K562 (cell line): Measurements from ENCODE around the gene ABLIM1. TPM values are rescaled to one million over a fixed set of nuclear protein-coding genes. Genes with fewer than 3 reads are reported as not detected.

Experiments used
- ATAC-seq: fragments of 200-7000 bp; cut with Tn5 transposase; 3 replicates; pipeline ENCODE4 v1.9.1; 2020; ENCODE audit warnings: moderate library complexity
- BruUV-seq: library from RNA; stranded (reverse); fragments of 400-500 nt; replicated peaks from 2 replicates; lab custom pipeline; 2021; lab: Mats Ljungman, UMichigan
- CTCF ChIA-PET: fragments of 300-600 bp; formaldehyde crosslinking; extraction: SDS; loops from one replicate; lab custom pipeline; 2021; ENCODE audit warnings: low intra/inter-chr PET ratio; lab: Yijun Ruan, JAX
- POLR2A ChIA-PET: fragments of 300-600, 350-650 bp; sonication (Branson Sonifier 250); formaldehyde crosslinking; extraction: SDS; loops from one replicate; lab custom pipeline; 2021; ENCODE audit warnings: antibody characterized with exemption, inconsistent platforms; lab: Yijun Ruan, JAX
- DNase-seq, 4 experiments: peaks; one replicate each; pipeline versions ENCODE4 v3.0.0 to v3.0.0-alpha.2; 2011 to 2018; ENCODE audit warnings: low spot score in 3 of 4, mixed read lengths in 3 of 4; ENCODE audit errors: extremely low read depth in 1 of 4
- FAIRE-seq: peaks from 2 replicates; lab custom pipeline; 2011; peaks lifted over from hg19 to GRCh38; lab: Jason Lieb, UNC
- H2AFZ ChIP-seq: 2 replicates; pipeline ENCODE4 v1.6.0; 2011; ENCODE audit warnings: low read depth, low read length, control low read depth, inconsistent platforms
- H3K27ac ChIP-seq: fragments of 200-600 bp; 3 replicates; pipeline ENCODE4 v1.8.0; 2011; ENCODE audit warnings: low read depth, mild to moderate bottlenecking, control low read depth, inconsistent platforms, low read length, moderate library complexity, mixed read lengths; ENCODE audit errors: extremely low read depth
- H3K27me3 ChIP-seq, 2 experiments: fragments of 300-600 bp in 1 of 2; 2 replicates in 1 of 2; 3 replicates in 1 of 2; pipeline versions ENCODE4 v1.6.0 to v1.8.0; 2011; ENCODE audit warnings: inconsistent platforms in 2 of 2, low read length in 2 of 2, mild to moderate bottlenecking in 1 of 2, mixed read lengths in 1 of 2, moderate library complexity in 1 of 2; ENCODE audit not compliant: control insufficient read depth in 2 of 2, insufficient read depth in 2 of 2
- H3K36me3 ChIP-seq: fragments of 300-600 bp; 3 replicates; pipeline ENCODE4 v1.8.0; 2011; ENCODE audit warnings: mild to moderate bottlenecking, low read length, inconsistent platforms; ENCODE audit not compliant: control insufficient read depth, insufficient read depth
- H3K4me1 ChIP-seq, 2 experiments: fragments of 200-600 bp in 1 of 2; replicated peaks in 1 of 2; 2 replicates in 1 of 2; 3 replicates in 1 of 2; pipeline versions ENCODE4 v1.5.1 to v1.8.0; 2011; ENCODE audit warnings: inconsistent platforms in 2 of 2, low read length in 2 of 2, mild to moderate bottlenecking in 1 of 2, mixed read lengths in 1 of 2, moderate library complexity in 1 of 2; ENCODE audit not compliant: control insufficient read depth in 2 of 2, insufficient read depth in 2 of 2
- H3K4me2 ChIP-seq: 2 replicates; pipeline ENCODE4 v1.6.1; 2011; ENCODE audit warnings: low read length, control low read depth, inconsistent platforms, mixed read lengths; ENCODE audit not compliant: insufficient read depth
- H3K4me3 ChIP-seq: fragments of 200-600 bp; sonication (generic), shearing (Covaris generic); 2 replicates; pipeline ENCODE4 v1.5.1; 2016; ENCODE audit warnings: control low read depth, inconsistent platforms
- H3K79me2 ChIP-seq: fragments of 200-600 bp; 3 replicates; pipeline ENCODE4 v1.8.0; 2011; ENCODE audit warnings: low read length, inconsistent platforms; ENCODE audit not compliant: control insufficient read depth, insufficient read depth
- H3K9ac ChIP-seq, 2 experiments: 2 replicates each; pipeline versions ENCODE4 v1.6.0 to v1.6.1; 2011; ENCODE audit warnings: low read depth in 2 of 2, low read length in 2 of 2, control low read depth in 1 of 2, inconsistent platforms in 1 of 2, mild to moderate bottlenecking in 1 of 2, mixed read lengths in 1 of 2; ENCODE audit not compliant: insufficient read depth in 1 of 2
- H3K9me1 ChIP-seq: one replicate; pipeline ENCODE4 v1.6.0; 2011; ENCODE audit warnings: inconsistent platforms, mild to moderate bottlenecking, low read length, moderate library complexity; ENCODE audit not compliant: control insufficient read depth, insufficient read depth
- H3K9me3 ChIP-seq: replicated peaks from 2 replicates; pipeline ENCODE4 v1.5.1; 2011; ENCODE audit warnings: low read depth, low read length, inconsistent platforms; ENCODE audit not compliant: control insufficient read depth, insufficient read depth
- H4K20me1 ChIP-seq: replicated peaks from 2 replicates; pipeline ENCODE4 v1.6.1; 2011; ENCODE audit warnings: low read length, inconsistent platforms, mixed read lengths; ENCODE audit not compliant: control insufficient read depth, insufficient read depth
- ATF4 ChIP-seq: fragments of 450-650 bp; formaldehyde crosslinking; IDR thresholded peaks from 2 replicates; pipeline ENCODE4 v1.4.0; 2022; ENCODE audit warnings: mild to moderate bottlenecking, moderate library complexity
- BHLHE40 ChIP-seq: IDR thresholded peaks from 2 replicates; pipeline ENCODE4 v1.6.1; 2011; ENCODE audit warnings: low read length, improper control_type of control experiment
- JUN ChIP-seq, 2 experiments: sonication (generic) in 1 of 2; formaldehyde crosslinking in 1 of 2; IDR thresholded peaks; 2 replicates each; pipeline versions ENCODE4 v1.6.1 to v1.8.0; 2012 to 2022; ENCODE audit warnings: borderline replicate concordance in 2 of 2, mild to moderate bottlenecking in 2 of 2, improper control_type of control experiment in 1 of 2, low read depth in 1 of 2, low read length in 1 of 2, missing genetic modification reagents in 1 of 2
- KAT7 ChIP-seq: sonication (generic); formaldehyde crosslinking; IDR thresholded peaks from 2 replicates; pipeline ENCODE4 v1.8.0; 2022; ENCODE audit warnings: missing genetic modification reagents, mild to moderate bottlenecking, borderline replicate concordance
- MEIS2 ChIP-seq: fragments of 450-650 bp; IDR thresholded peaks from 2 replicates; pipeline ENCODE4 v1.6.1; 2014; ENCODE audit warnings: mild to moderate bottlenecking; ENCODE audit not compliant: partially characterized antibody
- MNT ChIP-seq, 2 experiments: fragments of 450-650 bp; conservative IDR thresholded peaks; 2 replicates each; pipeline ENCODE4 v1.6.1; 2017; ENCODE audit warnings: mild to moderate bottlenecking in 2 of 2, moderate library complexity in 2 of 2
- POLR2G ChIP-seq: fragments of 200-400 bp; formaldehyde crosslinking; IDR thresholded peaks from 2 replicates; pipeline ENCODE4 v1.6.1; 2017; ENCODE audit warnings: low read depth, mild to moderate bottlenecking, antibody characterized with exemption, low read length, moderate library complexity
- POLR3A ChIP-seq: IDR thresholded peaks from 2 replicates; pipeline ENCODE4 v1.6.1; 2011; ENCODE audit warnings: borderline replicate concordance, mild to moderate bottlenecking, moderate library complexity; ENCODE audit not compliant: insufficient read length, insufficient read depth; ENCODE audit errors: extremely low read depth
- PREB ChIP-seq: sonication (generic); formaldehyde crosslinking; IDR thresholded peaks from 2 replicates; pipeline ENCODE4 v1.8.1; 2023; ENCODE audit warnings: mild to moderate bottlenecking, missing genetic modification reagents
- SMARCA4 ChIP-seq: fragments of 450-650 bp; IDR thresholded peaks from 2 replicates; pipeline ENCODE4 v1.6.1; 2016
- XRCC3 ChIP-seq: fragments of 450-650 bp; IDR thresholded peaks from 2 replicates; pipeline ENCODE4 v1.6.1; 2017; ENCODE audit warnings: mild to moderate bottlenecking, moderate library complexity
- ZFP91 ChIP-seq: sonication (generic); formaldehyde crosslinking; IDR thresholded peaks from 2 replicates; pipeline ENCODE4 v1.8.0; 2022; ENCODE audit warnings: mild to moderate bottlenecking, missing genetic modification reagents
- ZNF12 ChIP-seq: sonication (generic); formaldehyde crosslinking; IDR thresholded peaks from 2 replicates; pipeline ENCODE4 v1.4.0; 2020; ENCODE audit warnings: mild to moderate bottlenecking, missing genetic modification reagents
- ZNF217 ChIP-seq: sonication (generic); formaldehyde crosslinking; IDR thresholded peaks from 2 replicates; pipeline ENCODE4 v1.8.0; 2022; ENCODE audit warnings: mild to moderate bottlenecking, missing genetic modification reagents
- ZNF79 ChIP-seq: fragments of 250-450 bp; sonication (Bioruptor Pico); IDR thresholded peaks from 2 replicates; pipeline ENCODE4 v1.4.0; 2020; ENCODE audit warnings: low read depth, mild to moderate bottlenecking, moderate library complexity
- ZNF830 ChIP-seq: fragments of 250-450 bp; sonication (Bioruptor Pico); IDR thresholded peaks from 2 replicates; pipeline ENCODE4 v1.5.0; 2021; ENCODE audit warnings: mild to moderate bottlenecking
- WGBS: fragments of 100-300 bp; shearing (Covaris generic); methylation state at CpG from one replicate; pipeline ENCODE4 v1.1.6; 2016; ENCODE audit warnings: low coverage, mixed read lengths; ENCODE audit not compliant: insufficient coverage; ENCODE audit errors: missing lambda C conversion rate; 5-methylcytosine and 5-hydroxymethylcytosine counted together
- in situ Hi-C: fragments of 300-500 bp; cut with MboI; formaldehyde crosslinking; loops from 4 replicates; pipeline ENCODE4 v1.15.0; 2018; ENCODE audit warnings: inconsistent platforms, mixed read lengths
- intact Hi-C: fragments of 100-400 bp; cut with micrococcal nuclease; formaldehyde crosslinking; loops from 2 replicates; pipeline ENCODE4 v1.14.2; 2022
- polyA plus RNA-seq, 8 experiments: library from polyadenylated mRNA; depleted of rRNA in 4 of 8; stranded (reverse) in 5 of 8; unstranded in 3 of 8; fragments of >200 nt; fragmentation: Nextera tagmentation in 2 of 8; fragmentation: Illumina TruSeq in 1 of 8; extraction: Ambion mirVana in 2 of 8; extraction: Trizol in 1 of 8; gene quantifications; 2 replicates each; pipeline versions ENCODE4 v1.2.1 to v1.2.3, GENCODE V29; 2011 to 2014; ENCODE audit warnings: inconsistent platforms in 1 of 8, missing spikeins in 1 of 8
- total RNA-seq, 7 experiments: library from RNA; depleted of rRNA in 6 of 7; stranded (reverse); fragments of >200 nt in 6 of 7; fragmentation: Illumina TruSeq in 2 of 7; extraction: Trizol in 2 of 7; gene quantifications; 2 replicates each; pipeline versions ENCODE4 v1.2.1 to v1.2.3, GENCODE V29; 2011 to 2021; ENCODE audit warnings: low replicate concordance in 1 of 7

Gene ABLIM1
- total and polyA plus RNA-seq, 9 of the 15 experiments (the other 6 are each of a cell fraction or from before 2014, with no cell fraction given) = 0.07 to 0.49 (median 0.14) TPM; not detected in 6

- Histone ChIP-seq H3K4me2 (no peak overlapping the region), H2AFZ (no peak overlapping the region), H3K4me3 (no peak overlapping the region), H3K36me3 (no peaks in the 10 kb centered on the region), H3K27me3 (peaks cover 0 to 6% of the 10 kb centered on the region in 2 experiments; a peak in 1 of 5 replicates), H3K27ac (no peak overlapping the region), H3K9me1 (no peaks in the 10 kb centered on the region), H4K20me1 (no peaks in the 10 kb centered on the region), H3K9me3 (no peaks in the 10 kb centered on the region), H3K79me2 (no peaks in the 10 kb centered on the region), H3K9ac (no peak overlapping the region), H3K4me1 (no peaks in the 10 kb centered on the region)
- WGBS = 3% methylated on average over 4 of the region's 5 CpGs
- CTCF ChIA-PET = no interaction called here
- ATAC-seq (no peak), FAIRE-seq (no peak), DNase-seq (no peak)
- POLR2A ChIA-PET = no interaction called here
- in situ Hi-C loops (no loop called here), intact Hi-C loops (no loop called here)
- BruUV-seq = no TSS peak
- TF ChIP-seq ZNF79 (no peak), ZNF830 (CRISPR knock-in tag) (no peak), ZNF217 (CRISPR knock-in tag) (no peak), XRCC3 (no peak), ZNF12 (CRISPR knock-in tag) (no peak), BHLHE40 (no peak), KAT7 (CRISPR knock-in tag) (no peak), MEIS2 (no peak), SMARCA4 (no peak), POLR3A (no peak), PREB (CRISPR knock-in tag) (no peak), ATF4 (CRISPR knock-in tag) (no peak), MNT (conservative IDR thresholded peaks at IDR 0.05) (no peak), JUN (IDR thresholded peaks at IDR 0.05; ENCODE audit: borderline replicate concordance, low read depth, low read length) (no peak), JUN (CRISPR knock-in tag; IDR thresholded peaks at IDR 0.05; ENCODE audit: borderline replicate concordance) (no peak), ZFP91 (CRISPR knock-in tag) (no peak), POLR2G (no peak)
Observed at GRCh38 chr10:114532226-114532625, 125.8 kb downstream of the ABLIM1 start.
